ENCODE measurements around the gene SORBS1. TPM values are rescaled to one million over a fixed set of nuclear protein-coding genes. Genes with fewer than 3 reads are reported as not detected.

SORBS1 gene
- total and polyA plus RNA-seq, 2 donors (not counting 1 experiment from before 2014, with no cell fraction given), result 0.21 to 1.5 TPM

DNA sequence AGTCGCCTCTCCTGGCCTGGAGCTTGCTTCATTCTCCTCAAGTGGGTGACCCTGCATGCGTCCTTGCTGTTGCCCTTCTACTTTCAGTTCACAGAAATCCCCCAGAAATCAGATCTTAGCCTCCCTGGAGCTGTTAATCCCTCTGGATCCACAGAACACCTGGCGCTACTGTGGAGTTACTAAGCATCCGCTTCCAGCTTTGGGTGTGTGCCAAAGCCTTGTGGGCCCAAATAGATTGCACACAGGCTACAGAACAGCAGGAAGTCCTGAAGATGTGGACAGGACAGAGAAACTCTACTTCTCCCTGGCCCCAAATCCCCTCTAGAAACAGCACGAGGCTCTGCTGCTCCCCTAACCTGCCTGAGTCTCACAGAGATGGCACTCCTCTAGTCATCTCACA lies 233.8 kb downstream of the SORBS1 start:
- H2AFZ ChIP-seq (ENCODE audit: insufficient read depth, low read depth, low read length, poor library complexity, severe bottlenecking), result no peak overlapping the region
- POLR2A ChIA-PET, result no interaction called here
- H3K9me3 ChIP-seq (ENCODE audit: control extremely low read depth in 1 of 3, control insufficient read depth in 2 of 3, insufficient read depth in 1 of 3, low read length in 2 of 3), result no peaks in the 10 kb centered on the region
- H3K4me3 Mint-ChIP-seq, result no peak overlapping the region
- H3K9ac ChIP-seq (ENCODE audit: low read length), result no peak overlapping the region
- peaks cover 7 to 9% of the 10 kb centered on the region in 2 donors for H3K4me1 ChIP-seq (ENCODE audit: control insufficient read depth in 2 of 2, insufficient read depth in 2 of 2, low read length in 2 of 2)
- no peaks in the 10 kb centered on the region for H3K79me2 ChIP-seq (ENCODE audit: control insufficient read depth, insufficient read depth, low read length)
- H3K4me3 ChIP-seq (ENCODE audit: control extremely low read depth in 1 of 5, extremely low read depth in 1 of 5, insufficient read depth in 1 of 5, low read depth in 2 of 5, low read length in 4 of 5), result no peak overlapping the region
- H3K9me3 Mint-ChIP-seq (ENCODE audit: insufficient read depth), result no peaks in the 10 kb centered on the region
- no peaks in the 10 kb centered on the region for H3K27me3 ChIP-seq (replicated peaks in 1 of 4; ENCODE audit: control extremely low read depth in 1 of 4, control insufficient read depth in 3 of 4, insufficient read depth in 4 of 4, low read length in 3 of 4)
- intact Hi-C loops (cut with micrococcal nuclease), result loop anchor here (5.0 kb wide), 1 partner anchor 35 kb away; the partner anchor contains the start of gene PDLIM1
- peaks cover 9% of the 10 kb centered on the region for H3K4me1 Mint-ChIP-seq
- H4K20me1 ChIP-seq (ENCODE audit: control insufficient read depth, insufficient read depth, low read length, poor library complexity, severe bottlenecking), result no peaks in the 10 kb centered on the region
- TF ChIP-seq CTCF (IDR thresholded peaks at IDR 0.05), result no peak
- no peak for TF ChIP-seq EZH2 (IDR thresholded peaks at IDR 0.05; ENCODE audit: borderline replicate concordance, insufficient read depth, low read depth, low read length, poor library complexity, severe bottlenecking)
- H3K36me3 ChIP-seq (replicated peaks in 1 of 2; ENCODE audit: control extremely low read depth in 1 of 2, control insufficient read depth in 1 of 2, extremely low read depth in 1 of 2, insufficient read depth in 2 of 2, low read length in 1 of 2), result no peaks in the 10 kb centered on the region
- no peak overlapping the region for H3K4me2 ChIP-seq (replicated peaks; ENCODE audit: low read depth, low read length, poor library complexity, severe bottlenecking)
- DNase-seq (no peak), ATAC-seq (ENCODE audit: low read depth) (no peak)
- H3K27me3 Mint-ChIP-seq, result no peaks in the 10 kb centered on the region
- no peak overlapping the region for H3K27ac Mint-ChIP-seq
- CTCF ChIA-PET, result interaction anchor here (1.1 to 3.4 kb wide), 3 partner anchors 35 to 82 kb away, joined by 3 to 8 read pairs (median 4); no protein-coding TSS in a partner anchor
- no peak overlapping the region for H3K27ac ChIP-seq (ENCODE audit: low read length in 2 of 2)
- WGBS (ENCODE audit: insufficient coverage), result 92% methylated on average over 4 of the region's 5 CpGs

DNA sequence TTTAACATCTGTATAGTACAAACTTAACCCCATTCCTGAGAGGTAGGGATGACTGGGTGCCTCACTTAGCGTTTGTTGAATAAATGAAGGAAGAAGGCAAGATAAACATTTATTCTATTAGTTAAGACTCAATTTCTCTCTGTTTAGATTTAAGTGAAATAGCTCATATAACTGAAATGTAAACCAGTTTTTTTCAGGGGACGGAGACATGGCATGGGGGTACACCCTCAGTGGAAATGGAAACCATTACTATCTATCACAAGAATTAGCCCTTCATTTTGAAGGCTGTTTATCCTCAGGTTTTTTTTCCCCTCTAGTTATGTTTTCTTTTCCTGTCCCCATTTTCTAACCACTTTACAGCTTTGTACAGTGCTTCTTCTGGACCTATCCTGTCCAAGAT lies 234.8 kb downstream of the SORBS1 start:
- no peak for TF ChIP-seq CTCF (IDR thresholded peaks at IDR 0.05)
- no peak for TF ChIP-seq EZH2 (IDR thresholded peaks at IDR 0.05; ENCODE audit: borderline replicate concordance, insufficient read depth, low read depth, low read length, poor library complexity, severe bottlenecking)
- no peak overlapping the region for H3K27ac Mint-ChIP-seq
- Histone ChIP-seq H3K9me3 (ENCODE audit: control extremely low read depth in 1 of 3, control insufficient read depth in 2 of 3, insufficient read depth in 1 of 3, low read length in 2 of 3) (no peaks in the 10 kb centered on the region), H2AFZ (ENCODE audit: insufficient read depth, low read depth, low read length, poor library complexity, severe bottlenecking) (no peak overlapping the region), H3K4me1 (ENCODE audit: control insufficient read depth in 2 of 2, insufficient read depth in 2 of 2, low read length in 2 of 2) (peaks cover 7 to 9% of the 10 kb centered on the region in 2 donors), H4K20me1 (ENCODE audit: control insufficient read depth, insufficient read depth, low read length, poor library complexity, severe bottlenecking) (no peaks in the 10 kb centered on the region), H3K36me3 (replicated peaks in 1 of 2; ENCODE audit: control extremely low read depth in 1 of 2, control insufficient read depth in 1 of 2, extremely low read depth in 1 of 2, insufficient read depth in 2 of 2, low read length in 1 of 2) (no peaks in the 10 kb centered on the region), H3K79me2 (ENCODE audit: control insufficient read depth, insufficient read depth, low read length) (no peaks in the 10 kb centered on the region), H3K9ac (ENCODE audit: low read length) (no peak overlapping the region), H3K27ac (ENCODE audit: low read length in 2 of 2) (no peak overlapping the region), H3K4me2 (replicated peaks; ENCODE audit: low read depth, low read length, poor library complexity, severe bottlenecking) (no peak overlapping the region), H3K27me3 (replicated peaks in 1 of 4; ENCODE audit: control extremely low read depth in 1 of 4, control insufficient read depth in 3 of 4, insufficient read depth in 4 of 4, low read length in 3 of 4) (no peaks in the 10 kb centered on the region), H3K4me3 (ENCODE audit: control extremely low read depth in 1 of 5, extremely low read depth in 1 of 5, insufficient read depth in 1 of 5, low read depth in 2 of 5, low read length in 4 of 5) (no peak overlapping the region)
- DNase-seq, result no peak
- no CpG with 5 or more reads among the region's 2 CpGs for WGBS (ENCODE audit: insufficient coverage)
- POLR2A ChIA-PET, result no interaction called here
- CTCF ChIA-PET, result interaction anchor here (1.1 kb wide), 1 partner anchor 37 kb away, joined by 3 read pairs; no protein-coding TSS in a partner anchor
- H3K4me3 Mint-ChIP-seq, result no peak overlapping the region
- no peak for ATAC-seq (ENCODE audit: low read depth)
- peaks cover 11% of the 10 kb centered on the region for H3K4me1 Mint-ChIP-seq
- intact Hi-C loops (cut with micrococcal nuclease), result loop anchor here (5.0 kb wide), 1 partner anchor 34 kb away; the partner anchor contains the start of gene PDLIM1
- H3K27me3 Mint-ChIP-seq, result no peaks in the 10 kb centered on the region
- no peaks in the 10 kb centered on the region for H3K9me3 Mint-ChIP-seq (ENCODE audit: insufficient read depth)
